B cell (primary cell): ENCODE data around the gene SFMBT2. TPM values are rescaled to one million over a fixed set of nuclear protein-coding genes. Genes with fewer than 3 reads are reported as not detected.
"Not testable (repeated sequence)": the region's sequence is repeated elsewhere in the genome, so short reads cannot be mapped to it uniquely, and the experiment has no call there.

ENCODE experiments used
- ATAC-seq: fragments of 200-7000 bp; cut with Tn5 transposase; one replicate; pipeline ENCODE4 v1.10.0; 2021; ENCODE audit warnings: low read depth, mild to moderate bottlenecking, moderate number of reproducible peaks, moderate library complexity
- CTCF ChIA-PET: fragments of 350-600 bp; sonication (Branson Sonifier 250); formaldehyde crosslinking; loops from one replicate; lab custom pipeline; 2021; ENCODE audit warnings: antibody characterized with exemption, inconsistent platforms; lab: Charles Lee
- POLR2A ChIA-PET: fragments of 350-600 bp; sonication (Branson Sonifier 250); formaldehyde crosslinking; loops from one replicate; lab custom pipeline; 2021; ENCODE audit warnings: antibody characterized with exemption; lab: Charles Lee
- DNase-seq: peaks from one replicate; pipeline ENCODE4 v3.0.0; 2013
- H2AFZ ChIP-seq: 2 replicates; pipeline ENCODE4 v1.6.1; 2012; ENCODE audit warnings: mild to moderate bottlenecking, low read depth, low read length; ENCODE audit not compliant: insufficient read depth, poor library complexity, severe bottlenecking
- H3K27ac ChIP-seq, 2 donors: 1 replicate in 1 of 2; 2 replicates in 1 of 2; pipeline ENCODE4 v1.5.1; 2012 to 2013; ENCODE audit warnings: low read length in 2 of 2, mild to moderate bottlenecking in 2 of 2, moderate library complexity in 1 of 2
- H3K27me3 ChIP-seq, 4 experiments: fragments of 200-600 bp in 1 of 4; sonication (generic) in 1 of 4; replicated peaks in 1 of 4; 1 replicate in 2 of 4; 2 replicates in 2 of 4; pipeline versions ENCODE4 v1.6.1 to v1.7.0; 2013 to 2016; ENCODE audit warnings: low read length in 3 of 4, mild to moderate bottlenecking in 2 of 4, mixed read lengths in 1 of 4, moderate library complexity in 1 of 4; ENCODE audit not compliant: insufficient read depth in 4 of 4, control insufficient read depth in 3 of 4; ENCODE audit errors: control extremely low read depth in 1 of 4
- H3K36me3 ChIP-seq, 2 experiments: replicated peaks in 1 of 2; 1 replicate in 1 of 2; 2 replicates in 1 of 2; pipeline versions ENCODE4 v1.6.1 to v1.7.1; 2013; ENCODE audit warnings: low read length in 1 of 2; ENCODE audit not compliant: insufficient read depth in 2 of 2, control insufficient read depth in 1 of 2; ENCODE audit errors: control extremely low read depth in 1 of 2, extremely low read depth in 1 of 2
- H3K4me1 ChIP-seq, 2 donors: fragments of 200-600 bp in 1 of 2; sonication (generic) in 1 of 2; 1 replicate in 1 of 2; 2 replicates in 1 of 2; pipeline versions ENCODE4 v1.5.1 to v1.6.1; 2013 to 2017; ENCODE audit warnings: low read length in 2 of 2; ENCODE audit not compliant: control insufficient read depth in 2 of 2, insufficient read depth in 2 of 2
- H3K4me2 ChIP-seq: replicated peaks from 2 replicates; pipeline ENCODE3; 2012; ENCODE audit warnings: mild to moderate bottlenecking, low read depth, low read length; ENCODE audit not compliant: poor library complexity, severe bottlenecking
- H3K4me3 ChIP-seq, 5 experiments: fragments of 200-600 bp in 1 of 5; sonication (generic) in 1 of 5; 1 replicate in 3 of 5; 2 replicates in 2 of 5; pipeline versions ENCODE4 v1.5.1 to v1.7.0; 2011 to 2016; ENCODE audit warnings: low read length in 4 of 5, mild to moderate bottlenecking in 4 of 5, low read depth in 2 of 5, control low read depth in 1 of 5, moderate library complexity in 1 of 5; ENCODE audit not compliant: insufficient read depth in 1 of 5; ENCODE audit errors: control extremely low read depth in 1 of 5, extremely low read depth in 1 of 5
- H3K79me2 ChIP-seq: fragments of 200-600 bp; sonication (generic); one replicate; pipeline ENCODE4 v1.6.0; 2016; ENCODE audit warnings: low read length; ENCODE audit not compliant: control insufficient read depth, insufficient read depth
- H3K9ac ChIP-seq: fragments of 200-600 bp; sonication (generic); 2 replicates; pipeline ENCODE4 v1.6.1; 2017; ENCODE audit warnings: mild to moderate bottlenecking, low read length, moderate library complexity
- H3K9me3 ChIP-seq, 3 donors: one replicate each; pipeline versions ENCODE4 v1.6.1 to v1.7.1; 2013; ENCODE audit warnings: low read length in 2 of 3; ENCODE audit not compliant: control insufficient read depth in 2 of 3, insufficient read depth in 1 of 3; ENCODE audit errors: control extremely low read depth in 1 of 3
- H4K20me1 ChIP-seq: 2 replicates; pipeline ENCODE4 v1.6.0; 2012; ENCODE audit warnings: mild to moderate bottlenecking, low read length; ENCODE audit not compliant: insufficient read depth, control insufficient read depth, poor library complexity, severe bottlenecking
- H3K27ac Mint-ChIP-seq: one replicate; pipeline ENCODE4 v1.8.0; 2021; ENCODE audit warnings: mixed read lengths
- H3K27me3 Mint-ChIP-seq: one replicate; pipeline ENCODE4 v1.8.0; 2021; ENCODE audit warnings: mixed read lengths
- H3K4me1 Mint-ChIP-seq: one replicate; pipeline ENCODE4 v1.8.0; 2021; ENCODE audit warnings: mixed read lengths
- H3K4me3 Mint-ChIP-seq: one replicate; pipeline ENCODE4 v1.8.0; 2021; ENCODE audit warnings: mixed read lengths
- H3K9me3 Mint-ChIP-seq: one replicate; pipeline ENCODE4 v1.8.0; 2022; ENCODE audit warnings: mixed read lengths; ENCODE audit not compliant: insufficient read depth
- CTCF ChIP-seq: fragments of 200-600 bp; IDR thresholded peaks from one replicate; pipeline ENCODE4 v1.8.0; 2022; ENCODE audit warnings: antibody characterized with exemption, mild to moderate bottlenecking
- EZH2 ChIP-seq: IDR thresholded peaks from 2 replicates; pipeline ENCODE4 v1.6.1; 2012; ENCODE audit warnings: borderline replicate concordance, low read depth, mild to moderate bottlenecking, moderate library complexity, low read length; ENCODE audit not compliant: insufficient read depth, poor library complexity, severe bottlenecking
- WGBS: methylation state at CpG from one replicate; pipeline ENCODE4 v1.1.5; 2013; ENCODE audit warnings: missing lambda C conversion rate; ENCODE audit not compliant: insufficient coverage; 5-methylcytosine and 5-hydroxymethylcytosine counted together
- intact Hi-C: fragments of 100-400 bp; cut with micrococcal nuclease; formaldehyde crosslinking; loops from one replicate; pipeline ENCODE4 v1.10.0; 2022
- polyA plus RNA-seq: library from polyadenylated mRNA; depleted of rRNA; stranded (reverse); fragments of >200 nt; gene quantifications from 2 replicates; pipeline ENCODE4 v1.2.3, GENCODE V29; 2012
- total RNA-seq, 2 donors: library from RNA; stranded (reverse); fragments of 120-200 nt in 1 of 2; gene quantifications; 1 replicate in 1 of 2; 2 replicates in 1 of 2; pipeline versions ENCODE4 v1.2.3 to v1.2.4, GENCODE V29; 2013 to 2022

SFMBT2 gene
- total and polyA plus RNA-seq, 2 donors (not counting 1 experiment from before 2014, with no cell fraction given), result 2.3 to 24.0 TPM

GRCh38 chr10:7399533-7399932 lies 11.3 kb downstream of the SFMBT2 start:
- H3K9me3 Mint-ChIP-seq, result no peaks in the 10 kb centered on the region
- ATAC-seq (no peak), DNase-seq (no peak)
- ChIA-PET CTCF (interaction anchor here (1.1 to 1.9 kb wide), 2 partner anchors 15 to 18 kb away, joined by 3 to 4 read pairs; no protein-coding TSS in a partner anchor), POLR2A (no interaction called here)
- H3K4me1 Mint-ChIP-seq, result peaks cover under 1% of the 10 kb centered on the region
- no peak overlapping the region for H3K4me3 ChIP-seq
- H4K20me1 ChIP-seq, result peaks cover 8% of the 10 kb centered on the region
- H3K4me1 ChIP-seq, result no peaks in the 10 kb centered on the region
- peaks cover 85% of the 10 kb centered on the region for H3K79me2 ChIP-seq
- peaks cover 0 to 2% of the 10 kb centered on the region in 2 experiments for H3K36me3 ChIP-seq
- intact Hi-C loops, result no loop called here
- no peak overlapping the region for H3K27ac ChIP-seq
- no peaks in the 10 kb centered on the region for H3K9me3 ChIP-seq
- H3K27me3 Mint-ChIP-seq, result no peaks in the 10 kb centered on the region
- TF ChIP-seq EZH2, result no peak
- TF ChIP-seq CTCF, result no peak
- no peak overlapping the region for H3K4me3 Mint-ChIP-seq
- 100% methylated on average over 1 of the region's 3 CpGs for WGBS
- no peak overlapping the region for H3K9ac ChIP-seq
- no peak overlapping the region for H3K27ac Mint-ChIP-seq
- H3K4me2 ChIP-seq, result no peak overlapping the region
- H3K27me3 ChIP-seq, result no peaks in the 10 kb centered on the region
- no peak overlapping the region for H2AFZ ChIP-seq

- Histone ChIP-seq H3K27me3 (no peaks in the 10 kb centered on the region), H2AFZ (no peak overlapping the region), H3K27ac (no peak overlapping the region), H3K4me3 (no peak overlapping the region), H3K9me3 (no peaks in the 10 kb centered on the region), H4K20me1 (peaks cover 8% of the 10 kb centered on the region), H3K4me1 (no peaks in the 10 kb centered on the region), H3K79me2 (peaks cover 91% of the 10 kb centered on the region), H3K36me3 (peaks cover 0 to 2% of the 10 kb centered on the region in 2 experiments), H3K4me2 (no peak overlapping the region), H3K9ac (no peak overlapping the region)
- peaks cover 10% of the 10 kb centered on the region for H3K4me1 Mint-ChIP-seq
- H3K27me3 Mint-ChIP-seq, result no peaks in the 10 kb centered on the region
- no peak overlapping the region for H3K4me3 Mint-ChIP-seq
- intact Hi-C loops, result no loop called here
- DNase-seq, result no peak
- no peak for ATAC-seq
- H3K27ac Mint-ChIP-seq, result no peak overlapping the region
- TF ChIP-seq EZH2 (no peak), CTCF (no peak)
- 98% methylated on average over 14 of the region's 17 CpGs for WGBS
- no peaks in the 10 kb centered on the region for H3K9me3 Mint-ChIP-seq
- ChIA-PET POLR2A (no interaction called here), CTCF (no interaction called here)
These were observed 13.5 kb downstream of the SFMBT2 start for GRCh38 chr10:7397049-7398035.

GRCh38 chr10:7392301-7392700 lies 18.5 kb downstream of the SFMBT2 start:
- ATAC-seq, CTCF ChIA-PET, POLR2A ChIA-PET: not testable (repeated sequence)

More at GRCh38 chr10:7392301-7392700, 18.5 kb downstream of the SFMBT2 start:
- intact Hi-C loops, H3K9ac ChIP-seq, H4K20me1 ChIP-seq, H3K4me3 ChIP-seq, H3K27me3 ChIP-seq, H3K4me3 Mint-ChIP-seq, H3K9me3 Mint-ChIP-seq, H3K4me2 ChIP-seq, H2AFZ ChIP-seq, H3K9me3 ChIP-seq, H3K27me3 Mint-ChIP-seq, H3K27ac ChIP-seq, H3K27ac Mint-ChIP-seq, H3K36me3 ChIP-seq, DNase-seq: not testable (repeated sequence)
- H3K79me2 ChIP-seq, result peaks cover 84% of the 10 kb centered on the region
- H3K4me1 ChIP-seq, result peaks cover 13 to 17% of the 10 kb centered on the region in 2 donors
- H3K4me1 Mint-ChIP-seq, result peaks cover 30% of the 10 kb centered on the region
- 94% methylated on average over 3 of the region's 5 CpGs for WGBS
